GM21528 (cell line): Measurements from ENCODE around the gene AMOTL1.
"Not testable (repeated sequence)": the region's sequence is repeated elsewhere in the genome, so short reads cannot be mapped to it uniquely, and the experiment has no call there.

Experiments
- ATAC-seq: cut with Tn5 transposase; IDR thresholded peaks from one replicate; pipeline ENCODE4 v1.9.1; 2021; ENCODE audit warnings: mild to moderate bottlenecking, moderate library complexity; ENCODE audit not compliant: unreplicated experiment, low FRiP score

AMOTL1 gene

DNA sequence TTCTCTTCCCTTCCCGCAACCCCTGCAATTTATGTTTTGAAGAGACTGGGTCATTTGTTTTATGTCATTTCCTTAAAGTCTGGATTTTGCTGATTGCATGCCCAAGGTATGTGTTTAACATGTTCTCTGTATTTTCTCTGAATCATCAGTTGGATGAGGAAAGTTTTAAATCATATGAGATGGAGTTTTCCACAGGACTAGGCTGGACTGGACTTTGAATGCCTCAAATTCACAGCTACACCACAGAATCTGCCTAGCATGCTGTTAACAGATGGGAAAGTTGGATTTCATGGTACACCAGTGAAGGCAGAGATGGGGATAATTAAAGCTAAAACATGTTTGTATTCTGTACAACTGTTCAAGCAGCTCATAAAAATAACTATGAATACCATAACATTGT is 142.6 kb downstream of the AMOTL1 start:
- no peak for ATAC-seq

GRCh38 chr11:94912806-94913205 is 144.7 kb downstream of the AMOTL1 start:
- no peak for ATAC-seq

- ATAC-seq, result not testable (repeated sequence)
Measured at GRCh38 chr11:94913718-94914394, 145.7 kb downstream of the AMOTL1 start.

- ATAC-seq, result no peak
Measured at GRCh38 chr11:94920311-94920710, 152.2 kb downstream of the AMOTL1 start.

GRCh38 chr11:94922321-94923003 is 154.3 kb downstream of the AMOTL1 start:
- ATAC-seq, result no peak

GRCh38 chr11:94923004-94923334 is 154.8 kb downstream of the AMOTL1 start:
- ATAC-seq, result no peak

DNA sequence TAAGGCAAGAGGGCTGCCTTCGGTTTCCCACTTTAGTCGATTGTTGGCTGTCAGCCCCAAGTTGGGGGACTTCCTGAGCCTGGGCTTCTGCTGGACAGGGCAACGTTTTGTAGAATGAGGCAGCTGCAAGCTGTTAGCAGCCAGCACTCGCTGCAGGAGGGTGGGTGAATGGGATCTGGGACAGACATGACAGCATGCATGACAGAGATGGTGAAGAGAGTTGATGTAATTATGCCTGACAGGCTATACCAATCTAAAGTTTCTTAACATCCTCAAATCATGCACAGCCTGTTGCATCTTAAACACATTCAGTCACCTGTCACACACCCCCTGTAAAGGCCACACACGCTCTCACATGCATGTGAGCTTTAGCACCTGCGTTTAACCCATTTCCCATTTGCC is 156.0 kb downstream of the AMOTL1 start:
- ATAC-seq, result no peak

GRCh38 chr11:94924612-94925011 is 156.5 kb downstream of the AMOTL1 start:
- no peak for ATAC-seq

GRCh38 chr11:94925422-94926270 is 157.5 kb downstream of the AMOTL1 start:
- peak; percentile 62 for ATAC-seq

DNA sequence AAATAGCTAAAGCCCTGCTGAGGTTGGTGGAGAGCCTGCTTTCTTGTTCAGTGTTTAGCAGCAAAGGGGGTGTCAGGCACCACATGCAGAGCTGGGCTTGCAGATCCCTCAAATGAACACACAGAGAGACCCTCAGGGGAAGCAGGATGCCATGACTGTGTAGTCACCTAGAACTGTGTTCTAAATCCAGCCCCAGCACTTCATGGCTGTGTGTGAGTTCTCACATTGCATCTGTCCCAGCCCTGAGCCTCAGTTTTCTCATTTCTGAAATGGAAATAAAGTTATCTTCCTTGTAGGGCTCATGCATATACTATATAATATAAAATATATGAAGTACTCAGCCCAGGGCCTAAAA is 158.1 kb downstream of the AMOTL1 start:
- peak; percentile 7 for ATAC-seq
